Iris pigment epithelial cell (primary cell): ENCODE results near the gene WDSUB1.
A peak's percentile ranks its signal among the peaks of the same experiment; 100 is the strongest.

Experiments
- DNase-seq: peaks from one replicate; pipeline ENCODE4 v3.0.0-alpha.2; 2011; ENCODE audit warnings: low read depth

WDSUB1 gene, protein sequence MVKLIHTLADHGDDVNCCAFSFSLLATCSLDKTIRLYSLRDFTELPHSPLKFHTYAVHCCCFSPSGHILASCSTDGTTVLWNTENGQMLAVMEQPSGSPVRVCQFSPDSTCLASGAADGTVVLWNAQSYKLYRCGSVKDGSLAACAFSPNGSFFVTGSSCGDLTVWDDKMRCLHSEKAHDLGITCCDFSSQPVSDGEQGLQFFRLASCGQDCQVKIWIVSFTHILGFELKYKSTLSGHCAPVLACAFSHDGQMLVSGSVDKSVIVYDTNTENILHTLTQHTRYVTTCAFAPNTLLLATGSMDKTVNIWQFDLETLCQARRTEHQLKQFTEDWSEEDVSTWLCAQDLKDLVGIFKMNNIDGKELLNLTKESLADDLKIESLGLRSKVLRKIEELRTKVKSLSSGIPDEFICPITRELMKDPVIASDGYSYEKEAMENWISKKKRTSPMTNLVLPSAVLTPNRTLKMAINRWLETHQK

DNA sequence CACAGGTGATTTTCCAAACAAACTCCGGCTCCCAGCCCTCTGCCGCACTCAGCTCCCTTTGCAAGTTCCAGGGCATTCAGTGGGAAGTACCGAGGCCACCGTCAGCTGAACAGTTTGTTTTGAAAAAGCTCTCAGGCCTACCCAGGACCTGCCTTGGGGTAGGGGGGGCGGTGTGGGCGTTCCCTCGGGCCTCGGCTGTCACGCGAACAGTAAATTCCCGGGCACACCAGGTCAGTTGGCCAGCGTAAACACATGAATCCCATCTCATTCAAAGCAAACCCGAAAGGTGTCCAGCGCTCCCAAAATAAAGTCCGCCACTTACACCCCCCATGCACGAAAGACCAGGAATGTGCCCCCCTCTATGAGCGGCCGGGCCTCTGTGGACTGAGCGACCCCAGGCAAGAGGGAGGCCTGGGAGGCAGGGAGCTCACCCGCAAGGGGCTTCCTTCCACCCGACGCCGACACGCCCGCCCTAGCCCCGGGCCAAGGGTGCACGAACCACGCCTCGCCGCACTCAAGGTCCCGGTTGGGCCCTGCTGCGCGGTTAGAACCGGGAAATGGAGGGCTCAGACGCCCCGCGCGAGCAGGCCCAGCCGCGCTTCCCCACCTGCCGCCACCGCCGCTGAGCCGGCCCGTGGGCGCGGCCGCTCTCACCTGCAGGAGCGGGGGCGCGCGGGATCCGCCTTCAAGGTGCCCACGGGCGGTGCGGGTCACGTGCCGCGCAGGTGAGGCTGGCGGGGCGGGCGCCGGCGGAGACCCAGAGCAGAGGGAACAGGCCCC lies at the start of gene WDSUB1:
Gene WDSUB1 (minus strand): TSS at position 775 of the 780 bp plus-strand sequence. CDS start 3,634 bp downstream, outside the sequence.
- peak; percentile 56 for DNase-seq

DNA sequence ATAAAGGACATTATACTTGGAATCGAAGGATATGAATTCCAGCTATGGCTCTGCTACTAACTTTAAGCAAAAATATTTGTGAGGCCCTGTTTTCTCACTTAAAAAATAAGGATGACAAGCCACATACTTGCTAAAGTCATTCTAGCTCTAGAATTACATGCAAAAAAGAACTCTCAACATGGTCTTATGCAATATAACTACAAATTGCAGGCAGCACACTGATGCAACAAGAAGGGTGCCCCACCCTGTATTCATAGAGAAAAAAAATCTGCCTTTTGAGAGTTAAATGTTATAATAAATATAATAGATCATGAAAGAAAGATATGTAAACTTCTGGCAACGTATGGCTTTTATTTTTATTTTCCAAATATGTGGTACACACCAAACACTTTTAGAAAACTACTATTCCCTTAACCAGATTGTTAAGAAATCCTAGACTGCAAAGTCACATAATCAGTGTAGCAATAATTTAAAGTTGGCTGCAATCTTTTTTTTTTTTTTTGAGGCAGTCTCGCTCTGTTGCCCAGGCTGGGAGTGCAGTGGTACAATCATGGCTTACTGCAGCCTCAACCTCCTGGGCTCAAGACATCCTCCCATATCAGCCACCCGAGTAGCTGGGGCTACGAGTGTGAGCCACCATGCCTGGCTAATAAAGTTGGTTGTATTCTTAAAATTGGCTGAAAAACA lies 40.2 kb upstream of the WDSUB1 start:
- DNase-seq = peak; percentile 55

DNA sequence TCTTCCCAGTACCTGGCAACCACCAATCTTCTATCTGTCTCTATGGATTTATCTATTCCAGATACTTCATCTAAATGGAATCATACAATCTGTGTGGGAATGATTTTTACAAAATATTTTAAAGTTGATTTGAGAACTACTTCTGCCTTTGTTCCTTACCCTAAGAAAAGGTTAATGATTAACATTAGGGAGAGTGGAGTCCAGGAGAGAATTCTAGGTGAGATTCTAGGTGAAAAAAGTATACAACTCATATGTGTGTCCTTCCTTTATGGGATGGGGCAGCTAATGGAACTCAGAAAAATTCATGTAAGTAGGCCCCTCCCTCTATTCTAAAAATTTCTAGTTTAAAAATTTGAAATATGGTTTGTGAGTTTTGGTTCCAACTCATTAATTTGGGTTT lies 35.9 kb upstream of the WDSUB1 start:
- no peak for DNase-seq

DNA sequence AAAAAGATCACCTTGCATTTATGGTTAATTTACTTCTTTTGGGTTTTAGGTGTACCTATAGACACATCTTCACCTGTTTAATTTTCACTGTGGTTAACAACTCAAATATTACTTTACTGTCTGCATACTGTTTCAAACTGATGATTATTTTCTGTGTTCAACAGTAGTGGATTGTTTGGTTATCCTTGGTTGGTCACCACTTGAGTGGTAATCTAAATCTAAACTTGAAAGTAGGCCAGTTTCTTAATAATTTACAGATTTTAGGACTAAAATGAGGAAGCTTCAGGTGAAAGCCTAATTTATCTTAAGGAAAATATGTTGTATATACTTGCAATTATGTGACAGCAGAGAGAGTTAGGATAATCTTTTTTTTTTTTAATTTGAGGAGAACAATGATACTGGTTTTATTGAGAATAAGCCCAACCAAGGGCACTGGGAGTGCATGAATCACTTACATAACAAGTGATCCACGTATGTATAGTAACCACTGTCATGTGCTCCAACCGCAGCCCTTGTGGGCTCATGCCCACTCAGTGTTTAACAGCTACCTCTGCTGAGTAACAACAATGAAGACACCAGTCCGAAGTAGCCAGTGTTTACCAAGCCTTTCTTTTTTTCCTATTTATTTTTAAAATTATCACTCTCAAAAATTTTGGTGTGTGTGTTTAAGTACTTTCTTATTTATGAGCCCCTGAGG lies 31.0 kb upstream of the WDSUB1 start:
- peak; percentile 2 for DNase-seq

DNA sequence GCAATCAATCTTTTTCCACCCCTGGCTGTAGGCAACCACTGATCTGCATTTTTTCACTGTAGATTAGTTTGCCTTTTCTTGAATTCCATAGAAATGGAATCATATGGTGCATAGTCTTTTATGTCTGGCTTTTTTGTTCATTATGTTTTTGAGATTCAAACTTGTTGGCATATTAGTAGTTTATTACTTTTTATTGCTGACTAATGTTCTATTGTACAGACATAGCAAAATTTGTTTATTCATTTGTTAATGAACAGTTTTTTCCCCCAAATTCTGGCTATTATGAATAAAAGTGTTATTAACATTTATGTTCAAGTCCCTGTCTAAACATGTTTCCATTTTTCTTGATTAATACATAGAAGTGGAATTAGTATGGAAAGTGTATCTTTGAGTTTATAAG lies 21.4 kb upstream of the WDSUB1 start:
- DNase-seq = no peak

DNA sequence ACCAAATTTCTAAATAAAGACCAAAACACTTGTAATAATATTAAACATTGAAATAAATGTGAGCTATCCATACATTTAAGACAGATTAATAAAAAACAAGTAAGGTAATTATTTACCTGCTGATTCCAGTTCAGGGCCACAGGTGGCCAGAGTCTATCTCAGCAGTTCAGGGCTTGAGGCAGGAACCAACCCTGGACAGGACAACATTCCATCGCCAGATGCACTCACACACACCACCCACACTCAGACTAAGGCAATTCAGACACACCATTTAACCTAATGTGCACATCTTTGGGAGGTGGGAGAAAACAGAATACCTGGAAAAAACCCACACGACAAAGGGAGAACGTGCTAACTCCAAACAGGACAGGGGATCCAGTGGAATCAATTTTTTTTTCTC lies 14.1 kb upstream of the WDSUB1 start:
- DNase-seq = no peak

DNA sequence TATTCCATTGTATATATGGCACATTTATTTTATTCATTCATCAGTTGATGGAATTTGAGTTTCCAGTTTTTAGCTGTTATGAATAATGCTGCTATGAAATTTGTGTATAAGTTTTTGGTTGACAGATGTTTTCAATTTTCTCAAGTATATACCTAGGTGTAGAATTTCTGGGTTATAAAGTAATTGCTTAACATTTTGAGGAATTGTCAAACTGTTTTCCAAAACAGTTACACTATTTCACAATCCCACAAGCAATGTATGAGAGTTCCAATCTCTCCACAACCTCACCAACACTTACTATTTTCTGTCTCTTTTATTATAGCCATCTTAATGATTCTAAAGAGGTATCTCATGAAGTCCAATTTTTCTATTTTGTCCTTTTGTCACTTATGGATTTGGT lies 12.5 kb upstream of the WDSUB1 start:
- DNase-seq = peak; percentile 11

DNA sequence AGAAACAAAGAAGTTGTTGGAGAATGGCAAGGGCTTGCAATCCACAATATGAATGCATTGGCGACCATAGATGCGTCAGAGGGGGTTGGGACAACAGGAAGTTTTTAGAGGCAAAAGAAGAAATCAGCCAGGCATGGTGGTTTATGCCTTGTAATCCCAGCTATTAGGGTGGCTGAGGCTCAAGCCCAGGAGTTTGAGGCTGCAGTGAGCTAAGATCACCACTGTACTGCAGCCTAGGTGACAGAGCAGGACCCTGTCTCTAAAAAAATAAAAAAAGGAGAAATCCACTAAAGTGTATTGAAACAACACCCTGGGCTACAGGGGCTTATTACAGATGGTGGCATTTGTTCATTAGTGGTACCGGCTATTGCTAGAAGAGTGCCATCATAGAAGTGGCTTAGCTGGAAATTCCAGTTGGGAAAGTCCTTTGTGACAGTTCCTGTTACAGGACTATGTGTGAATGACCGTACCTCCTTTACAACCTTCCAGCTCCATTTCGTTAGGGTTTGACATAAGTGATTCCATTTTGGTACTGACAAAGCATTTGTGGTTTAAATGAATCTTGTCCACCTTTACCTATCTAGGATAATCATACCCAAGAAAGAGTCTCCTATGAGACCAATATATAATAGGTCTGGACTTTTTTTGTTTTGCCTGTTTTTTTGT lies 10.7 kb upstream of the WDSUB1 start:
- DNase-seq = no peak

DNA sequence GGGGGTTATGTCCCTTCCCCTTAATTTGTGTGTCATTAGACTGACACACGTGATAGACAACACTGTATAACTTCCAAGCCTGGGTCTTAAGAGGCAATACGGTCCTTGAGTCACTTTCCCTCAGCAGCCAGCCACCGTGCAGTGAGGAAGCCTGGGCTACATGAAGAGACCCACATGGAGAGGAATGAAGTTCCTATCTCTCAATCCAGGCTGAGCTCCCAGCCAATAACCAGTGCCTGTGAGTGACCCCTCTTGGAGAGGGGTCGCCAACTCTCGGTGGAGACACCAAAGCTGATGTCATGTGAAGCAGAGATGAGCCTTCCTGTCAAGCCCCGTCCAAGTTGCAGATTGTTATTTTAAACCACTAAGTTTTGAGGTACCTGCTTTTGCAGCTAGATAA lies 5.7 kb upstream of the WDSUB1 start:
- DNase-seq = no peak

DNA sequence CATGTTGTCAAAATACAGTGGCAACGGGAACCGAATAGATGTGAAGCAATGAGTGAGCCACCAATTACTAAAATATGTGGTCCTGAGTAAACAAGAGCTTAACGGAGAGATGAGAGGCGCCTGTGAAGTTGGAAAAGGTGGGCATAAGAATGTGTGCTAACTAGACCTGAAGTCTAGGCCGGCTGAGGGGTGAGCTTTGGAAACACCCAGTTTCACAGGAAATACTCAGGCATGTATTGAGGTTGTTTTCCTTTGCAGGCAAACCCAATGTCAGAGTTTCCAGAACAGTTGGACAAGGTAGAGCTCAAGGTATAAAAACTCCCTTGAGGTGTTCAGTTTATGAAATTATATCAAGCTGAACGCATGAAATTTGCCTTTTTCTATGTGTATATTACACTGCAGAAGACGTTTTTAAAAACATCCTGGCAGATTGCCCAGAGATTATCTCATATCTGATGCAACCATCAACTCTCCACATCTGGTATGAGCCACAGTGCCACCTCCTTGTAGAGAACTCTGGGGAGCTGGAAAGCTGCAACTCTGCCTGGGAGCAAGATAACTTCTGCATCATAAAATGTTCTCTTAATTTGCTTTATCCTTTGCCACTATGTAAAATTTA lies 3.9 kb upstream of the WDSUB1 start:
- DNase-seq = peak; percentile 92

DNA sequence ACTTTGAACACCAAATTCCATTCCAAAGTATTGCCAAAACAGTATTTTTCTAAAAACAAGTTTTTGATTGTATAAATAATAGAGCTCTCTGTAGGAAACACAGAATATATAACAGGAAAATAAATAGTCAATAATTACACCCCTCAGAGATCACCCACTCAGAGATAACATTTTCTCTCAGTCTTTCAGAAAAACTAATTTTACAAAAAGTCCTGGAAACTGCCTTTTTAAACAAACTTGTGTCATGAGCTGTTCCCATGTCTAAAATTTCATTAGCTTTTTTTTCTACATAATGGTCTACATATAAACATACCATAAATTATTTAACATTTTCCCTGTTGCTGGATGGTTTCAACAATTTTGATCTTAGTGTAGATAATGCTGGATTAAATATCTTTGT lies 1.2 kb upstream of the WDSUB1 start:
- DNase-seq = no peak

DNA sequence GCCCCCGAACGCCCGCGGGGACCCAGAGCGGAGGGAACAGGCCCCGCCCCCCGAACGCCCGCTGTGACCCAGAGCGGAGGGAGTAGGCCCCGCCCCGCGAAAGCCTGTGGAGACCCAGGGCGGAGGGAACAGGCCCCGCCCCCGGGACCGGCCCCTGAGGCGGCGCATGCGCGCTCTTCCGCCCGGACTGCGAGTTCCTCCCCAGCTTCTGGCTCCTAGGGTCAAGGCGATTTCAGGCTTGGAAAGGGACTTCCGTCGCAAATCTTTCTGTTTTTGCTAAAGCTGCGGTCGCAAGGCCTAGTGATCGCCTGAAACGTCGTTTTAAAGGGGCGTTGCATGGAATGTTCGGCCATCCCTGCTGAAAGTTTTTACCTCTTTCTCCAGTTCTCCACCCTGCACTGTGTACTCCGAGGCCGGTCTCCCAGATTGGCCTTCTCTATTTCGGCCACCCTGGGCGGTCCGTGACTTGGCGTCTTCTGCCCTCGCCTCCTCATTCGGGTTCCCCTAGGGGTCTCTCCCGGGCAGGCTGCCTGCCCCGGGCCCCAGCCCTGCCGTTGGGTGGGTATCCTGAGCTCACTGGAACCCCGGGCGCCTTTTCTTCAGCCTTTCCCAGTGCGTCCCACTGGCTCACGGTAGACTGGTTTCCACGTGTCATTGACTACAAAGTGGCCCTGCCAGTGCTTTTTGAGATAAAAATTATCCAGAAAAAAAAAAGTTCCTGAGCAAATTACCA lies 372 bp upstream of the WDSUB1 start:
- peak; percentile 89 for DNase-seq

DNA sequence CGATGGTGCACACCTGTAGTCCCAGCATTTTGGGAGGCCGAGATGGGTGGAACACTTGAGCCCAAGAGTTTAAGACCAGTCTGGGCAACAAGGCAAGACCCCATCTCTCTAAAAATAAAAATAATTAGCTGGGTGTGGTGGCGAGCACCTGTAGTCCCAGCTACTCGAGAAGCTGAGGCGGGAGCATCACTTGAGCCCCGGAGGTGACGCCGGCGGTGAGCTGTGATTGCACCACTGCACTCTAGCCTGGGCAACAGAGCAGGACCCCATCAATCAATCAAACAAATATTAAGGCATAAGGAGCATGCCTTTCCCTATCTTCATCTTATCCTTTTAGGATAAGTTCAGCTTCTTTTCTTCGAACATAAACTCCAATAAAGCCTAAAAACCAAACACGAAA lies 1.1 kb downstream of the WDSUB1 start:
- no peak for DNase-seq

DNA sequence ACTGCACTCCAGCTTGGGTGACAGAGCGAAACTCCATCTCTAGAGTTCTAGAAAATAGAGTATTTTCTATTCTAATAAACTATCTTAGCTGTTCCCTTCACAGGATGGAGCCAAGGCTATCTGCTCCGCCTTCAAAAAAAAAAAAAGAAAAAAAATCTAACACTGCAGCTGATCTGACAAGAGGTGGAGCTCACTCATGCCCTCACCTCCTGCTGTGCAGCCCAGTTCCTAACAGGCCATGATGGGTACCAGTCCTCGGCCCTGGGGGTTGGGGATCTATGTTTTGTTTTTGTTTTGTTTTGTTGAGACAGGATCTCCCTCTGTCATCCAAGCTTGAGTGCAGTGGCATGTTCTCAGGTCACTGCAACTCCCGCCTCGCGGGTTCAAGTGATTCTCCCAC lies 3.0 kb downstream of the WDSUB1 start:
- DNase-seq = no peak

DNA sequence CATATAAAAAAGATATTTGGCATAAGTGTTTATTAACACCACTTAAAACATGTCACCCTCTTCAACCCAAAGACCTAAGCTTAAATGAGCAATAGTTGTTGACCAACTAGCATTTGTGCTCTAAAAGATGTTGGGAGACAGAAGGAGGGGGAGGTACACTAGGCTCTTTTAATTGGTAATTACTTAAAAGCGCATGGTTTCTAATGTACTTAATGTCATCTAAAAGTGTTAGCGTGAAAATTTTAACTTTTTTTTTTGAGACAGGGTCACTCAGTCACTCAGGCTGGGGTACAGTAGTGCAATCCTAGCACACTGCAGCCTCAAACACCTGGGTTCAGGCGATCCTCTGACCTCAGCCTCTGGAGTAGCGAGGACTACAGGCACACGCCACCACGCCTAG lies 5.5 kb downstream of the WDSUB1 start:
- no peak for DNase-seq

DNA sequence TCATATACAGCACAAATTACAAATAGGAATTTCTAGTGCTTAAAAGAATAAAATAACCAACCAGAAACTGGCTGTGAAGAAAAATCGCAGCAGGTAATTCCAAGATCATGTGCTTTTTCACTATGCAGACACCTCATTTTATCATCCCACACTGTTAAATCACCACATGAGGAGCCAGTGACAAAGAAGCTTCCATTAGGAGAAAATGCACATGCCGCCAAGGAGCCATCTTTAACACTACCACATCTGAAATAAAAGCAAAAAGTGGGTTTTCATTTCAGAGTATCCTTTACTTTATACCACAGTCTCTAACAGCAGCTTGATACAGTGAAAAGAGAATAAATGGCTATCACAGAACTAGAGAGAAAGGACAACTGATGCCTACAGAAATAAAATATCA lies 6.8 kb downstream of the WDSUB1 start:
- DNase-seq = no peak

DNA sequence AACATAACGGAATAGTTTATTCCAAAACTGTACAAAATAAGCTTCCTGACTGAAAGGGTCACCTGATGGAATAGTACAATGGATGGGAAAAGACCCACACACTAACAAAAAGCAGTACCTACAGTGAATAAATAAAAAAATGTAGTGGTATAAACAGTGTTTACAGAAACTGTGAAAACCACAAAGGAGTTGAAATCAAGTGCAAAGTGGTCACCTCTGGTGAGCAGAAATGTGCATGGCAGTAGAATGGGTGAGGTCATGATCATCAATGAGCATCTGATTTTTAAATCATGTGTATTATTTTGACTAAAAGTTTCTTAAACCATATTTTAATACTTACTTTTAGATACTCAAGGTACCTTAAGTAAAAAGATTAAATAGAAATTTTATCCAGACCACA lies 11.4 kb downstream of the WDSUB1 start:
- no peak for DNase-seq

DNA sequence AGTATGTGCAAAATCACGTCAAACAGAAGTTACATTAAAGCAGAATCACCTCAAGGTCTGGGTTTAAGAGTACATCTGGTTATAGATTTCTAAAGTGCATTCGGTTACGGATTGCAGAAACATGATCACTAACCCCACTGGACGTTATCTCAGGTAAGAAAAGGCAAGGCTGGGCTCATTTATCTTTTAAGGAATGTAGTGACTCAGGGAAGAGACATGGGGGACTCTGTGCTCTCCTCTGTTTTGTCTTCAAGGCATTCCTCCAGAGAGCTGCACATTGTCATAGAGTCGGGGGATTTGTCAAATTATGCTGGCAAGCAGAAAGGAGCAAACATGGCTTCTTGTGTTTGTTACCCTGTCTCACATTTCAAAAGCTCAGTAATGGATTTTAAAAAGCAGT lies 14.3 kb downstream of the WDSUB1 start:
- no peak for DNase-seq

DNA sequence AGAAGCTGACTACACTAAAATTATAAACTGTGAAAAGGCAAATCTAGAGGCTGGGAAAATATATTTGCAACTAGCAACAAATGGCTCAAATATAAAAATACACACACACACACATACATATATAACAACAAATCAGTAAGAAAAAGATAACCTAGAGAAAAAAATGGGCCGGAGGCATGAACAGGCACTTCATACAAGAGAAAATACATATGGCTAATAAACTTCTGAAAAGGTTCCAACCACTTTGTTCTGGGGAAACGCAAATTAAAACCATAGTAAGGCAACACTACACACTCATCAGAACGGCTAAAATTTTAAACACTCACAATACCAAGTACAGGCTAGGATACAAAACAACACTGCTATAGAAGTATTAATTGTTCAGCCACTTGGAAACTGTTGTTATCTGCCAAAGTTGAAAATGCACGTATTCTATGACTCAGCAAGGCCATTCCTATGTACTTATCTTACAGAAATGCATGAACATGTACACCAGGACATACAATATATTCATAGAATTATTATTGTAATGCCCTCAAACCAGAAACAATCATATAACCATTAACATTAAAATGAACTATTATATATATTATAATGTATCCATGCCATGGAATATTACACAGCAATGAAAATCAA lies 15.6 kb downstream of the WDSUB1 start:
- no peak for DNase-seq

DNA sequence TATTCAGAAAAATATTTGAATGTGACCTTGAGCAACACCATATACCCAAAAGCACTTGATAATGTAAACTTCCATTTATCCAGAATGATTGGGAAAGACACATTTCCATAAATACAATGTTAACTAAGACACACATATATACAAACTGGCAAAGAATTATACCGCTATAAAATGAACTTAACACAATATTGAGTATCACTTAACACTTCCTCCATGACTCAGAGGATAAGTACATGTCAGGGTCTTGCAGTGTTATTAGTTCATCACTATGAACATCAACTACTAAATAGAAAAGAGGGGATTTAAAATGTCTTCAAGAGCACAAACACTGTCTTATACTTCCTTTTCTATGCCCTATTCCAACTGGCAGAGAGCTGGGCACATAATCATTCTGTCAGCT lies 18.6 kb downstream of the WDSUB1 start:
- peak; percentile 43 for DNase-seq
